ENCODE results near the gene SMC4.
A peak's percentile ranks its signal among the peaks of the same experiment; 100 is the strongest.

SMC4 gene

GRCh38 chr3:160427832-160428424, 28.5 kb downstream of the SMC4 start:
- Histone ChIP-seq H3K9me3 (replicated peaks; ENCODE audit: low read length) (no peaks in the 10 kb centered on the region), H3K36me3 (ENCODE audit: insufficient read depth, low read length) (peaks cover 67% of the 10 kb centered on the region), H3K4me2 (ENCODE audit: low read length) (no peak overlapping the region), H3K4me3 (ENCODE audit: low read length) (no peak overlapping the region), H3K4me1 (ENCODE audit: control insufficient read depth, insufficient read depth, low read length) (no peaks in the 10 kb centered on the region), H3K9ac (ENCODE audit: low read depth, low read length) (no peak overlapping the region), H3K27me3 (ENCODE audit: control insufficient read depth, insufficient read depth, low read length) (no peaks in the 10 kb centered on the region)

GRCh38 chr3:160434071-160434470, 34.6 kb downstream of the SMC4 start:
- no peak overlapping the region for H3K9ac ChIP-seq (ENCODE audit: low read depth, low read length)
- H3K4me1 ChIP-seq (ENCODE audit: control insufficient read depth, insufficient read depth, low read length): no peaks in the 10 kb centered on the region
- no peak overlapping the region for H3K4me2 ChIP-seq (ENCODE audit: low read length)
- H3K36me3 ChIP-seq (ENCODE audit: insufficient read depth, low read length): peaks cover 66% of the 10 kb centered on the region
- no peaks in the 10 kb centered on the region for H3K27me3 ChIP-seq (ENCODE audit: control insufficient read depth, insufficient read depth, low read length)
- H3K4me3 ChIP-seq (ENCODE audit: low read length): no peak overlapping the region
- H3K9me3 ChIP-seq (replicated peaks; ENCODE audit: low read length): no peaks in the 10 kb centered on the region

GRCh38 chr3:160435095-160435494, 35.6 kb downstream of the SMC4 start:
- no peak overlapping the region for H3K4me3 ChIP-seq (ENCODE audit: low read length)
- H3K36me3 ChIP-seq (ENCODE audit: insufficient read depth, low read length): peaks cover 73% of the 10 kb centered on the region
- H3K9me3 ChIP-seq (replicated peaks; ENCODE audit: low read length): no peaks in the 10 kb centered on the region

GRCh38 chr3:160435747-160436146, 36.3 kb downstream of the SMC4 start:
- Histone ChIP-seq H3K9ac (ENCODE audit: low read depth, low read length) (no peak overlapping the region), H3K36me3 (ENCODE audit: insufficient read depth, low read length) (peaks cover 78% of the 10 kb centered on the region)

More at GRCh38 chr3:160435095-160435494, 35.6 kb downstream of the SMC4 start:
- Histone ChIP-seq H3K9ac (ENCODE audit: low read depth, low read length) (no peak overlapping the region), H3K27me3 (ENCODE audit: control insufficient read depth, insufficient read depth, low read length) (no peaks in the 10 kb centered on the region), H3K4me1 (ENCODE audit: control insufficient read depth, insufficient read depth, low read length) (no peaks in the 10 kb centered on the region), H3K4me2 (ENCODE audit: low read length) (no peak overlapping the region)

GRCh38 chr3:160437083-160437455, 37.6 kb downstream of the SMC4 start:
- Histone ChIP-seq H3K9ac (ENCODE audit: low read depth, low read length) (no peak overlapping the region), H3K4me3 (ENCODE audit: low read length) (no peak overlapping the region), H3K4me1 (ENCODE audit: control insufficient read depth, insufficient read depth, low read length) (peaks cover 5% of the 10 kb centered on the region), H3K27me3 (ENCODE audit: control insufficient read depth, insufficient read depth, low read length) (no peaks in the 10 kb centered on the region), H3K4me2 (ENCODE audit: low read length) (no peak overlapping the region), H3K9me3 (replicated peaks; ENCODE audit: low read length) (no peaks in the 10 kb centered on the region), H3K36me3 (ENCODE audit: insufficient read depth, low read length) (peaks cover 67% of the 10 kb centered on the region)

More at GRCh38 chr3:160435747-160436146, 36.3 kb downstream of the SMC4 start:
- Histone ChIP-seq H3K27me3 (ENCODE audit: control insufficient read depth, insufficient read depth, low read length) (no peaks in the 10 kb centered on the region), H3K4me1 (ENCODE audit: control insufficient read depth, insufficient read depth, low read length) (no peaks in the 10 kb centered on the region), H3K4me3 (ENCODE audit: low read length) (no peak overlapping the region), H3K9me3 (replicated peaks; ENCODE audit: low read length) (no peaks in the 10 kb centered on the region), H3K4me2 (ENCODE audit: low read length) (no peak overlapping the region)

- peaks cover 5% of the 10 kb centered on the region for H3K4me1 ChIP-seq (ENCODE audit: control insufficient read depth, insufficient read depth, low read length)
- H3K9me3 ChIP-seq (replicated peaks; ENCODE audit: low read length): no peaks in the 10 kb centered on the region
- no peak overlapping the region for H3K9ac ChIP-seq (ENCODE audit: low read depth, low read length)
- no peak overlapping the region for H3K4me2 ChIP-seq (ENCODE audit: low read length)
- no peak overlapping the region for H3K4me3 ChIP-seq (ENCODE audit: low read length)
- H3K36me3 ChIP-seq (ENCODE audit: insufficient read depth, low read length): peaks cover 48% of the 10 kb centered on the region
- H3K27me3 ChIP-seq (ENCODE audit: control insufficient read depth, insufficient read depth, low read length): no peaks in the 10 kb centered on the region
Measured at GRCh38 chr3:160440687-160441086, 41.2 kb downstream of the SMC4 start.

GRCh38 chr3:160444411-160444810, 45.0 kb downstream of the SMC4 start:
- Histone ChIP-seq H3K4me3 (ENCODE audit: low read length) (no peak overlapping the region), H3K4me1 (ENCODE audit: control insufficient read depth, insufficient read depth, low read length) (peaks cover 21% of the 10 kb centered on the region), H3K27me3 (ENCODE audit: control insufficient read depth, insufficient read depth, low read length) (no peaks in the 10 kb centered on the region), H3K9ac (ENCODE audit: low read depth, low read length) (no peak overlapping the region), H3K9me3 (replicated peaks; ENCODE audit: low read length) (no peaks in the 10 kb centered on the region), H3K36me3 (ENCODE audit: insufficient read depth, low read length) (peaks cover 29% of the 10 kb centered on the region), H3K4me2 (ENCODE audit: low read length) (no peak overlapping the region)

GRCh38 chr3:160445854-160446253, 46.4 kb downstream of the SMC4 start:
- Histone ChIP-seq H3K4me3 (ENCODE audit: low read length) (no peak overlapping the region), H3K4me2 (ENCODE audit: low read length) (no peak overlapping the region), H3K9ac (ENCODE audit: low read depth, low read length) (no peak overlapping the region), H3K27me3 (ENCODE audit: control insufficient read depth, insufficient read depth, low read length) (no peaks in the 10 kb centered on the region), H3K9me3 (replicated peaks; ENCODE audit: low read length) (no peaks in the 10 kb centered on the region), H3K4me1 (ENCODE audit: control insufficient read depth, insufficient read depth, low read length) (peaks cover 31% of the 10 kb centered on the region), H3K36me3 (ENCODE audit: insufficient read depth, low read length) (peaks cover 18% of the 10 kb centered on the region)

- Histone ChIP-seq H3K27me3 (ENCODE audit: control insufficient read depth, insufficient read depth, low read length) (no peaks in the 10 kb centered on the region), H3K9me3 (replicated peaks; ENCODE audit: low read length) (no peaks in the 10 kb centered on the region), H3K36me3 (ENCODE audit: insufficient read depth, low read length) (peaks cover 18% of the 10 kb centered on the region), H3K4me2 (ENCODE audit: low read length) (peak overlapping the region; percentile 82), H3K4me3 (ENCODE audit: low read length) (no peak overlapping the region), H3K4me1 (ENCODE audit: control insufficient read depth, insufficient read depth, low read length) (peaks cover 37% of the 10 kb centered on the region), H3K9ac (ENCODE audit: low read depth, low read length) (no peak overlapping the region)
Measured at GRCh38 chr3:160446522-160447056, 47.1 kb downstream of the SMC4 start.

- Histone ChIP-seq H3K9ac (ENCODE audit: low read depth, low read length) (peak overlapping the region; percentile 81), H3K9me3 (replicated peaks; ENCODE audit: low read length) (no peaks in the 10 kb centered on the region), H3K27me3 (ENCODE audit: control insufficient read depth, insufficient read depth, low read length) (no peaks in the 10 kb centered on the region), H3K4me1 (ENCODE audit: control insufficient read depth, insufficient read depth, low read length) (peaks cover 35% of the 10 kb centered on the region), H3K4me3 (ENCODE audit: low read length) (peak overlapping the region; percentile 81), H3K36me3 (ENCODE audit: insufficient read depth, low read length) (peaks cover 18% of the 10 kb centered on the region), H3K4me2 (ENCODE audit: low read length) (peak overlapping the region; percentile 82)
Measured at GRCh38 chr3:160447544-160447943, 48.1 kb downstream of the SMC4 start.

- H3K36me3 ChIP-seq (ENCODE audit: insufficient read depth, low read length): peaks cover 18% of the 10 kb centered on the region
- peaks cover 35% of the 10 kb centered on the region for H3K4me1 ChIP-seq (ENCODE audit: control insufficient read depth, insufficient read depth, low read length)
- H3K4me2 ChIP-seq (ENCODE audit: low read length): peak overlapping the region; percentile 82
- peak overlapping the region; percentile 81 for H3K9ac ChIP-seq (ENCODE audit: low read depth, low read length)
- H3K27me3 ChIP-seq (ENCODE audit: control insufficient read depth, insufficient read depth, low read length): no peaks in the 10 kb centered on the region
- H3K9me3 ChIP-seq (replicated peaks; ENCODE audit: low read length): no peaks in the 10 kb centered on the region
- H3K4me3 ChIP-seq (ENCODE audit: low read length): peak overlapping the region; percentile 81
Measured at GRCh38 chr3:160448845-160449635, 49.6 kb downstream of the SMC4 start.

Data from skeletal muscle satellite cell (primary cell).